ENCODE data around the gene AQP3. TPM values are rescaled to one million over a fixed set of nuclear protein-coding genes. Genes with fewer than 3 reads are reported as not detected.
A peak's percentile ranks its signal among the peaks of the same experiment; 100 is the strongest.

The AQP3 gene
- total RNA-seq, 1 donor from 2014 or later: 1.1 TPM

DNA sequence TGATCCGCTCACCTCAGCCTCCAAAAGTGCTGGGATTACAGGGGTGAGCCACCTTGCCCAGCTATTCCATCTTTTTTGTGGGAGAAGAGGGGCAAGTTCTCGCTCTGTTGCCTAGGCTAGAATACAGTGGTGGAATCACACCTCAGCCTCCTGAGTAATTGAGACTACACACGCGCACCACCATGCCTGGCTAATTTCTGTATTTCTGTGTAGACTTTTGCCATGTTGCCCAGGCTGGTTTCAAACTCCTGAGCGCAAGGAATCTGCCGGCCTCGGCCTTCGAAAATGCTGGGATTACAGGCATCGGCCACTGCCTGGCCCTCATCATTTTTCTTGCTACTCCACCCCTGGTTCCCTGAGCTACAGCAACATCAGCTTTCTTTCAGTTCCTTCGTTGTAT is 29.1 kb upstream of the AQP3 start:
- Mint-ChIP-seq H3K9me3 (no peaks in the 10 kb centered on the region), H3K36me3 (ENCODE audit: low read depth) (peaks cover 4% of the 10 kb centered on the region), H3K4me3 (peak overlapping the region; percentile 61), H3K4me1 (peaks cover 25% of the 10 kb centered on the region), H3K27me3 (ENCODE audit: low read depth) (no peaks in the 10 kb centered on the region), H3K27ac (ENCODE audit: unreplicated experiment) (no peak overlapping the region)
- no peak for DNase-seq (ENCODE audit: low read depth, low spot score)
- TF ChIP-seq, protein P1, sequence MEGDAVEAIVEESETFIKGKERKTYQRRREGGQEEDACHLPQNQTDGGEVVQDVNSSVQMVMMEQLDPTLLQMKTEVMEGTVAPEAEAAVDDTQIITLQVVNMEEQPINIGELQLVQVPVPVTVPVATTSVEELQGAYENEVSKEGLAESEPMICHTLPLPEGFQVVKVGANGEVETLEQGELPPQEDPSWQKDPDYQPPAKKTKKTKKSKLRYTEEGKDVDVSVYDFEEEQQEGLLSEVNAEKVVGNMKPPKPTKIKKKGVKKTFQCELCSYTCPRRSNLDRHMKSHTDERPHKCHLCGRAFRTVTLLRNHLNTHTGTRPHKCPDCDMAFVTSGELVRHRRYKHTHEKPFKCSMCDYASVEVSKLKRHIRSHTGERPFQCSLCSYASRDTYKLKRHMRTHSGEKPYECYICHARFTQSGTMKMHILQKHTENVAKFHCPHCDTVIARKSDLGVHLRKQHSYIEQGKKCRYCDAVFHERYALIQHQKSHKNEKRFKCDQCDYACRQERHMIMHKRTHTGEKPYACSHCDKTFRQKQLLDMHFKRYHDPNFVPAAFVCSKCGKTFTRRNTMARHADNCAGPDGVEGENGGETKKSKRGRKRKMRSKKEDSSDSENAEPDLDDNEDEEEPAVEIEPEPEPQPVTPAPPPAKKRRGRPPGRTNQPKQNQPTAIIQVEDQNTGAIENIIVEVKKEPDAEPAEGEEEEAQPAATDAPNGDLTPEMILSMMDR (conservative IDR thresholded peaks at IDR 0.05): no peak

DNA sequence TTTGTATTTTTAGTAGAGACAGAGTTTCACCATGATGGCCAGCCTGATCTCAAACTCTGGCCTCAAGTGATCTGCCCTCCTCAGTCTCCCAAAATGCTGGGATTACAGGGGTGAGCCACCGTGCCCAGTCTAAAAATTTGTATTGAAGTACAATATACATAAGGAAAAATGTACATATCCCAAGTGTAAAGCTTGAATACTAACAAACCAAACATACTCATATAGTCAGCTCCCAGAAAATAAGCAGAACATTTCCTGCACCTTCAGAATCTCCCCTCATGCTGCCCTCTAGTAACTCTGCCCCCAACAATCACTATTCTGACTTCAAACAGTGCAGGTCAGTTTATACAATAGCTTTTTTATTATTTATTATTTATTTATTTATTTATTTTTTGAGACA is 28.0 kb upstream of the AQP3 start:
- DNase-seq (ENCODE audit: low read depth, low spot score): no peak
- Mint-ChIP-seq H3K27me3 (ENCODE audit: low read depth) (no peaks in the 10 kb centered on the region), H3K27ac (ENCODE audit: unreplicated experiment) (no peak overlapping the region), H3K4me1 (peaks cover 28% of the 10 kb centered on the region), H3K36me3 (ENCODE audit: low read depth) (peaks cover 8% of the 10 kb centered on the region), H3K9me3 (no peaks in the 10 kb centered on the region), H3K4me3 (peak overlapping the region; percentile 27)
- TF ChIP-seq, protein P1 (conservative IDR thresholded peaks at IDR 0.05): no peak

DNA sequence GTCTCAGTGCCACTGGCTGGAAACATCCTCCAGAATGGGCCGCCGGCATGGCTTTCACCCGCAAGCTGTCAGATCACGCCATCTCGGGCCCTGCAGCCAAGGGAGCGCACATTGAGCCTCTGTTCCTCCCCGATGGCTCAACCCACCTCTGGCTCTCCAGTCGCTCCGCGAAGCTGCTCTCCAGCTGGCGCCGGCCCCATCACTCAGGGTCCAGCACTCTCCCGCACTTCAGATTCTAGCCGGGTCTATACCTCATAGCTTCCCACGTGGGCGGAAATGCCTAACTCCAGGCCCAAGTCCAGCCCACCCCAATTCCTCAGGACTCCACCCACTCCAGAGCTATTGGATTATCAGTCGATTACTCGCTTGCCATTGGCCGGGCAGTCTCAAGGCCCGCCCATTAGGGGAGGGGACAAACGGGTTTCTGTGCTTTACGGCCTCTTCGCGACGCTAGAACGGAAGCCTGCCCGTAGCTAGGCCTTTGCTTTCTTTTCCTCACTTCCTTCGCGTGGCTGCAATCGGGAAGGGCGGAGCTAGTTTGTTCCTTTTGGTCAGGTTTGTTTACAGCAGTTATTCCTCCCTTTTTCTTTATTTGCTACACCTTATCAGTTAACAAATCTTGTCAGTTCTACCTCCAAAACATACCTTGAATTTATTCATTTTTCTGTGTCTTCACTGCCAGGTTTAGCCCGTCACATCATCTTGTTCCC is 26.4 kb upstream of the AQP3 start, which contains the start of gene NOL6:
Gene NOL6 (minus strand): TSS at position 282 of the 710 bp plus-strand sequence. CDS start 82 bp downstream, at position 200.
- TF ChIP-seq, protein P1 (conservative IDR thresholded peaks at IDR 0.05): no peak
- H3K9me3 Mint-ChIP-seq: no peaks in the 10 kb centered on the region
- peak within 1 kb of the TSS; percentile 96 for H3K27ac Mint-ChIP-seq (ENCODE audit: unreplicated experiment)
- H3K27me3 Mint-ChIP-seq (ENCODE audit: low read depth): no peaks in the 10 kb centered on the region
- peak within 1 kb of the TSS; percentile 100 for H3K4me3 Mint-ChIP-seq
- peak; percentile 95 for DNase-seq (ENCODE audit: low read depth, low spot score)
- peaks cover 10% of the 10 kb centered on the region for H3K36me3 Mint-ChIP-seq (ENCODE audit: low read depth)
- H3K4me1 Mint-ChIP-seq: peaks cover 28% of the 10 kb centered on the region

DNA sequence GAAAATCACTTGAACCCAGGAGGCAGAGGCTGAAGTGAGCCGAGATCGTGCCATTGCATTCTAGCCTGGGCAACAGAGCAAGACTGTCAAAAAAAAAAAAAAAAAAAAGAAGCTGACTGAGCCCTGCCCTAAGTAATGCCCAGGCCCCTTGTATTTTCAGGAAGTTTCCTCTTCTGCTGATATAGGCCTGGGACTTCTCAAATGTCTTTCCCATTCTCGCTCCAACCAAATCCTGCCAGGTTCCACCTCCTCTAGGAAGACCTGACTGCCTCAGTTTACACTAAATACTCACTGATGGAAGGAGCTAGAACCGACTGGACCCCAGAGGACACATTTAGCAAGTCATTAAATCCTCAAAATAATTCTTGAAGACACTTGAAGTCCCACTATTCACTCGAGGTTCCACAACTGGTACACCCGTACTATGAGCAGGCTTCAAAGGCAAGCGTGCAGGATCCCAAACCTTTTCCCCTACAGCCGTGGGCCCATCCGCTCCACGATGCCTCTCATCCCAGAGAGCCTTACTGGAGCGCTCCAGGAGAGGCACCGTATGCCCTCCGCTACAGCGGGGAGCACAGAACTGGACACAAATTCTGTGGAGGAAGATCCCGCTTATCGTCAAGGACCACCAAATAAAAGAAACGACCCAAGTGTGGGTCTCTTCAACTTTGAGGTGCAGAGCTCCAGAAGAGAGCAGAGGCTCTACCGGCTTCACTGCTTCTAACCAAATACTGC is 25.7 kb upstream of the AQP3 start:
- H3K36me3 Mint-ChIP-seq (ENCODE audit: low read depth): peaks cover 10% of the 10 kb centered on the region
- DNase-seq (ENCODE audit: low read depth, low spot score): no peak
- H3K27ac Mint-ChIP-seq (ENCODE audit: unreplicated experiment): peak overlapping the region; percentile 96
- TF ChIP-seq, protein P1 (conservative IDR thresholded peaks at IDR 0.05): no peak
- no peaks in the 10 kb centered on the region for H3K9me3 Mint-ChIP-seq
- H3K4me1 Mint-ChIP-seq: peaks cover 28% of the 10 kb centered on the region
- peak overlapping the region; percentile 100 for H3K4me3 Mint-ChIP-seq
- H3K27me3 Mint-ChIP-seq (ENCODE audit: low read depth): no peaks in the 10 kb centered on the region

DNA sequence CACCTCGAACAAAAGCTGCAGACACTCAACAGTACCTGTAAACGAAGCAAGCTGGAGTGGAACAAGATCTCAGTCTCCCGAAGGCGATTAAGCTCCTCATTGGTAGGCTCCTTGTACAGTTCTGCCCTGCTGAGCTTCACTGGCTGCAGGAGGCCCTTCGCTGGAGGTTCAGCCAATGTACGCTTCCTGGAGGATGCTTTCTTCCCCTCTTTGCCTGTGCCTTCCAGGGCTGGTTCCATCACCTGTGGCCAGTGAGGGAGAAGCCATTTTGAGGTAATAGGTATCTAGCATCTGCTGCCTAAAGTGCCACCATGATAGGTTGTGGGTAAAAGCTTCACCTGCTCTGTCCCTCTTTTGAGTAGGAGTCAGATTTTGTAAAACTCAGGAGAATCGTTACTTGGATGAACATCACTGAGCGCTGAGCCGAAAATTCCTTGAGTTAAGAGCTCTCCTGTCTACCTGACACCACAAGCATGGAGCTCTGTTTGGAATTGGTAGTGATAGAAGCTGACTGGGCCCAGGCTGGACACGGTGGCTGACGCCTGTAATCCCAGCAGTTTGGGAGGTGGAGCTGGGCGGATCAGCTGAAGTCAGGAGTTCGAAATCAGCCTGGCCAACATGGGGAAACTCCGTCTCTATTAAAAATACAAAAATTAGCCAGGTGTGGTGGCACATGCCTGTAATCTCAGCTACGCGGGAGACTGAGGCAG is 24.9 kb upstream of the AQP3 start:
- no peak for DNase-seq (ENCODE audit: low read depth, low spot score)
- TF ChIP-seq, protein P1 (conservative IDR thresholded peaks at IDR 0.05): no peak
- peaks cover 28% of the 10 kb centered on the region for H3K4me1 Mint-ChIP-seq
- no peaks in the 10 kb centered on the region for H3K27me3 Mint-ChIP-seq (ENCODE audit: low read depth)
- peak overlapping the region; percentile 78 for H3K4me3 Mint-ChIP-seq
- peaks cover 10% of the 10 kb centered on the region for H3K36me3 Mint-ChIP-seq (ENCODE audit: low read depth)
- H3K27ac Mint-ChIP-seq (ENCODE audit: unreplicated experiment): no peak overlapping the region
- H3K9me3 Mint-ChIP-seq: no peaks in the 10 kb centered on the region
